Neutrophil (primary cell): ENCODE measurements around the gene DDRGK1.
"Not testable (repeated sequence)": the region's sequence is repeated elsewhere in the genome, so short reads cannot be mapped to it uniquely, and the experiment has no call there.

Experiments
- H3K27ac ChIP-seq: fragments of 200-600 bp; sonication (generic); 2 replicates; pipeline ENCODE4 v1.5.1; 2016; ENCODE audit warnings: mild to moderate bottlenecking, moderate library complexity
- H3K27me3 ChIP-seq: fragments of 200-600 bp; sonication (generic); 2 replicates; pipeline ENCODE4 v1.6.0; 2016; ENCODE audit warnings: mild to moderate bottlenecking
- H3K36me3 ChIP-seq: fragments of 200-600 bp; sonication (generic); 2 replicates; pipeline ENCODE4 v1.5.1; 2017
- H3K4me1 ChIP-seq, 2 experiments: fragments of 200-600 bp in 1 of 2; sonication (generic) in 1 of 2; 1 replicate in 1 of 2; 2 replicates in 1 of 2; pipeline versions ENCODE4 v1.5.1 to v1.6.1; 2013 to 2016; ENCODE audit warnings: low read depth in 1 of 2, low read length in 1 of 2, mild to moderate bottlenecking in 1 of 2, moderate library complexity in 1 of 2; ENCODE audit not compliant: control insufficient read depth in 1 of 2, insufficient read depth in 1 of 2
- H3K4me3 ChIP-seq, 2 experiments: fragments of 200-600 bp in 1 of 2; sonication (generic) in 1 of 2; 1 replicate in 1 of 2; 2 replicates in 1 of 2; pipeline ENCODE4 v1.5.1; 2013 to 2016; ENCODE audit warnings: low read depth in 1 of 2, low read length in 1 of 2, mild to moderate bottlenecking in 1 of 2, moderate library complexity in 1 of 2
- H3K9me3 ChIP-seq: fragments of 200-600 bp; sonication (generic); 2 replicates; pipeline ENCODE4 v1.5.1; 2016
- CTCF ChIP-seq: fragments of 200-600 bp; sonication (generic); IDR thresholded peaks from 2 replicates; pipeline ENCODE4 v1.5.1; 2016; ENCODE audit warnings: antibody characterized with exemption

DDRGK1 gene

GRCh38 chr20:3189561-3190131, 14.8 kb downstream of the DDRGK1 start:
- Histone ChIP-seq H3K27me3 (no peaks in the 10 kb centered on the region), H3K4me3 (no peak overlapping the region), H3K36me3 (peaks cover 59% of the 10 kb centered on the region), H3K27ac (no peak overlapping the region), H3K4me1 (no peaks in the 10 kb centered on the region), H3K9me3 (no peaks in the 10 kb centered on the region)
- TF ChIP-seq CTCF: no peak

GRCh38 chr20:3188823-3189413, 15.6 kb downstream of the DDRGK1 start:
- Histone ChIP-seq H3K9me3 (no peaks in the 10 kb centered on the region), H3K27me3 (no peaks in the 10 kb centered on the region), H3K36me3 (peaks cover 52% of the 10 kb centered on the region), H3K27ac (no peak overlapping the region), H3K4me1 (no peaks in the 10 kb centered on the region), H3K4me3 (no peak overlapping the region)
- TF ChIP-seq CTCF: no peak

- H3K27ac ChIP-seq, H3K4me1 ChIP-seq, H3K27me3 ChIP-seq, H3K9me3 ChIP-seq, H3K4me3 ChIP-seq: not testable (repeated sequence)
- H3K36me3 ChIP-seq: peaks cover 46% of the 10 kb centered on the region
Observed at GRCh38 chr20:3187861-3188260, 16.6 kb downstream of the DDRGK1 start.

GRCh38 chr20:3183896-3184612, 20.4 kb downstream of the DDRGK1 start:
- no peak for TF ChIP-seq CTCF
- Histone ChIP-seq H3K9me3 (no peaks in the 10 kb centered on the region), H3K4me1 (no peaks in the 10 kb centered on the region), H3K4me3 (no peak overlapping the region), H3K27ac (no peak overlapping the region), H3K36me3 (peaks cover 8% of the 10 kb centered on the region), H3K27me3 (no peaks in the 10 kb centered on the region)

GRCh38 chr20:3182429-3182828, 22.1 kb downstream of the DDRGK1 start:
- H3K36me3 ChIP-seq, H3K4me1 ChIP-seq, H3K9me3 ChIP-seq, H3K4me3 ChIP-seq, H3K27ac ChIP-seq, H3K27me3 ChIP-seq: not testable (repeated sequence)

GRCh38 chr20:3181270-3181669, 23.2 kb downstream of the DDRGK1 start:
- no peaks in the 10 kb centered on the region for H3K4me1 ChIP-seq
- no peak overlapping the region for H3K4me3 ChIP-seq
- H3K36me3 ChIP-seq: peaks cover 5% of the 10 kb centered on the region
- H3K27me3 ChIP-seq: peaks cover 9% of the 10 kb centered on the region
- H3K9me3 ChIP-seq: no peaks in the 10 kb centered on the region
- TF ChIP-seq CTCF: no peak
- H3K27ac ChIP-seq: no peak overlapping the region
